Epidermal melanocyte (primary cell): Measurements from ENCODE around the gene DUXA.
"Not testable (repeated sequence)": the region's sequence is repeated elsewhere in the genome, so short reads cannot be mapped to it uniquely, and the experiment has no call there.

ENCODE experiments used
- DNase-seq: peaks from one replicate; pipeline ENCODE4 v3.0.0; 2011; ENCODE audit warnings: low spot score; ENCODE audit not compliant: insufficient read length

Gene DUXA

DNA sequence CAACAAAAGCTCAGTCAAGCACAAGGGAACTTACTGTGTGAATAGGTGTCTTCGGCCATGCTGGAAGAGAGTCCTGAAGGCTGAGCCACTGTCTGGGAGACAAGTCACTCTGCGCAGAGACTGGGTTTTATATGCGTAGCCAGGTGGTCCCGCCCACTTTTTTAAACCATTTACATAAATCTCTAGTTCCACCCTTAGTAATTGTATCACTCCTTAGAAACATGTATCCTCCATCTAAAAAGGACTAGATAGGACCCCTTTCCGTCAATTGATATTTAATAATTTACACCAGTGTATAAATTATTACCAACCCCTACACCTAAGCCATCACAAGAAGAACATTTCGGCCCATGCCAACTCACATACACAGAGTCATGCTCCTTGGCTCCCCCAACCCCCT lies at the start of gene DUXA:
DUXA (minus strand) TSS at position 101 of the 400 bp plus-strand sequence; CDS start at position 59, 42 bp downstream.
- DNase-seq, result no peak

- no peak for DNase-seq
Observed at GRCh38 chr19:57212109-57212508, 44.8 kb upstream of the DUXA start.

DNA sequence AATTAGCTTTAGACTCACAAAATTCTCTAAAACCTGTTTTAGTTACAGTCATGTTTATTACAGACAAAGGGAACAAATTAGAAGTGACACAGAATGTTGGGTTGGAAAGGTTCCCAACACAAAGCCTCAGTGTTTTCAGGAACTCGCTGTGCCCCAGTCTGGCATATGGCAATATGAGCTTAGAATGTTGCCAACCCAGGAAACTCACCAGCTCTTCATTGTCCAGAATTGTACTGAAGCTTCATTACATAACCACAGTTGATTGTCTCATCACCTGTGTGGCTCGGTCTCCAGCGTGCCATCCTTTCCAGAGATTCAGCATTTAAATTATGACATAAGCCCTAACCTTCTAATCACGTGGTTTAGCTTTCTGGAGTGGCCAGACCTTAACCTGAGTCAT lies 43.1 kb upstream of the DUXA start:
- DNase-seq, result no peak

GRCh38 chr19:57202160-57202559 lies 34.9 kb upstream of the DUXA start:
- DNase-seq, result no peak

GRCh38 chr19:57197874-57198273 lies 30.6 kb upstream of the DUXA start:
- DNase-seq, result not testable (repeated sequence)

GRCh38 chr19:57192993-57193392 lies 25.7 kb upstream of the DUXA start:
- DNase-seq, result no peak

- no peak for DNase-seq
Observed at GRCh38 chr19:57192077-57192420, 24.8 kb upstream of the DUXA start.

GRCh38 chr19:57191141-57192076 lies 24.1 kb upstream of the DUXA start, which contains the start of gene ZNF264:
ZNF264 (plus strand) TSS chr19:57191500; CDS start chr19:57191914, 414 bp downstream.
- DNase-seq, result peak; percentile 77

DNA sequence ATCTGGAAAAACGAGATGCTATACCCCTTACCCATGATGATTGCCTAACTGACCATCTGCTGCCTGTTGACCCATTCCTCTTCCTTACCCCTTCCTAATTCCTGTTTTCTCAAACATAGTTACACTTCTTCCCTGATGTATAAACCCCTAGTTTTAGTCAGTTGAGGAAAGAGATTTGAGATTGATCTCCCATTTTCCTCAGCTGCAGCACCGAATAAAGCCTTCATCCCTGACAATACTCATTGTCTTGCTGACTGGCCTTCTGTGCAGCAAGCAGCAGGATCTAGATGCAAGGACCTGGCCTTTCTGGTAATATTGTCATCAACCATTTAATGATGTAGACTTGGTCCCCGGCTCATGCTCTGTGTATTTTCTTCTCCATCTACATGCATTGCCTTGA lies 23.0 kb upstream of the DUXA start:
- no peak for DNase-seq

GRCh38 chr19:57171551-57172081 lies 4.3 kb upstream of the DUXA start:
- DNase-seq, result no peak

- no peak for DNase-seq
Observed at GRCh38 chr19:57165846-57166245, 1.4 kb downstream of the DUXA start.

DNA sequence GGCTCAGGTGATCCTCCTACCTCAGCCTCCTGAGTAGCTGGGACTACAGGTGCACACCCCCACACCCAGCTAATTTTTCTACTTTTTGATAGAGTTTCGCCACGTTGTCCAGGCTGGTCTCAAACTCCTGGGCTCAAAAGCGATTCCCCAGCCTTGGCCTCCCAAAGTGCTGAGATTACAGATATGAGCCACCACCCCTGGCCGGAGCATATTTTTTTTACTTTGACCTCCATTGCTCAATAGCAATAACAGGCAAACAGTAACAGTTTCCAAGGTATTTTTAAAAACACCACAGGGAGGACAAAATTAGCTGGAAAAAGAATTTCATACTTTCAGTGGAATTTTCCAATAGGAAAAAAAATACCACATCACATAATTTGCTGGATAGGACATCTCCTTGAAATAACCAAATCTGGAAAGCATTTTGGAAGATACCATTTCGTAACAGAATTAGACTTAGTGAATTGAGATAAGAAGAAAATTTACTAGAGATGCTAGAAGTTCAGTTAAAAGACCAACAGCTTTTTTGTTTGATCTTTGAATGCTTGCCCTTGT lies 5.2 kb downstream of the DUXA start:
- DNase-seq, result no peak

GRCh38 chr19:57152921-57153320 lies 14.4 kb downstream of the DUXA start:
- no peak for DNase-seq

- DNase-seq, result no peak
Observed at GRCh38 chr19:57141699-57142098, 25.6 kb downstream of the DUXA start.

DNA sequence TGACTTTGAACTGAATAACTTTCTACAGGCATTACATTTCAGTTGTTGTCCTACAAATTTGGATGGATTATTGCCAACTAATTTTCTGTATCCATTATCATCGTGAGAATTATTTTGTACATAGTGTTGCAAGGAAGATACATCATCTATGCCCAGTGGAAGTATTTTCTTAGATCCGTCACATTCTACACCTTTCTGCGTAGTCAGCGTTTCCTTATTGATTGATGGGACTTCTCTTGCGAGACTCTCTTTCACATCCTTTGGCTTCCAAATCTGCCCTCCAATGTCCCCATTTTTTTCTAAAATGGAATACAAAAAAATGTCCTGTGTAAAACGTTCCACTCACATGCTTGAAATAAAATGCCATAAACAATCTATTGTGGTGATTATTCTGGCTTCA lies 31.5 kb downstream of the DUXA start:
- no peak for DNase-seq

GRCh38 chr19:57127403-57127802 lies 39.9 kb downstream of the DUXA start:
- DNase-seq, result not testable (repeated sequence)

GRCh38 chr19:57123882-57124281 lies 43.4 kb downstream of the DUXA start:
- no peak for DNase-seq

- DNase-seq, result no peak
Observed at GRCh38 chr19:57118848-57119247, 48.4 kb downstream of the DUXA start.

GRCh38 chr19:57113501-57113900 lies 53.8 kb downstream of the DUXA start:
- not testable (repeated sequence) for DNase-seq

DNA sequence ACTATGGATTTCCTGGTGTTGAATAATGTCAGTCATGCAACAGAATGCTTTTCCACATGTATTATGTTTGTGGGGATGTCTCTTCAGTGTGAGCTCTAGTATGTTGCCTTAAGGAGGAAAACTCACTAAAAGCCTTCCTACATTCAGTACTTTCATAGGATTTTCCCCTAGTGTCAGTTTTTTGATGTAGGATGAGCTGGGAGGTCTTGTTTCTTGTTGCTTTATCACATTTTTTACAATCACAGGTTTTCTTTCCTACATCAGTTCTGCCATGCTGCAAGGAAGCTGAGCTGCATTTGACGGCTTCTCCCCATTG lies 56.0 kb downstream of the DUXA start:
- no peak for DNase-seq

GRCh38 chr19:57110592-57111328 lies 56.5 kb downstream of the DUXA start:
- DNase-seq, result no peak

GRCh38 chr19:57106722-57107235 lies 60.5 kb downstream of the DUXA start:
- DNase-seq, result no peak
